AG09319 (cell line): ENCODE measurements around the gene ARL2.
"Not testable (repeated sequence)": the region's sequence is repeated elsewhere in the genome, so short reads cannot be mapped to it uniquely, and the experiment has no call there.

Experiments
- DNase-seq: peaks from one replicate; pipeline ENCODE4 v3.0.0-alpha.2; 2010; ENCODE audit warnings: low read depth; ENCODE audit errors: extremely low read depth
- CTCF ChIP-seq: IDR thresholded peaks from 2 replicates; pipeline ENCODE4 v1.5.1; 2011; ENCODE audit warnings: low read depth, mild to moderate bottlenecking, inconsistent platforms, low read length, moderate library complexity

Gene ARL2

GRCh38 chr11:65013888-65014725 is at the start of gene ARL2:
Gene ARL2, plus strand, starts transcription at chr11:65014160. Its CDS starts 48 bp downstream, at chr11:65014208.
- TF ChIP-seq CTCF: peak; percentile 30
- DNase-seq: peak; percentile 71

- no peak for TF ChIP-seq CTCF
- DNase-seq: no peak
Measured at GRCh38 chr11:64967375-64967774, 46.6 kb upstream of the ARL2 start.

GRCh38 chr11:64969209-64969608 is 44.8 kb upstream of the ARL2 start:
- no peak for DNase-seq
- TF ChIP-seq CTCF: no peak

GRCh38 chr11:64970731-64971151 is 43.2 kb upstream of the ARL2 start:
- no peak for DNase-seq
- no peak for TF ChIP-seq CTCF

GRCh38 chr11:64971421-64972233 is 42.3 kb upstream of the ARL2 start, which contains the start of gene MAJIN:
Gene MAJIN, minus strand, starts transcription at chr11:64972108. Its CDS starts 12,703 bp downstream, at chr11:64959405.
- no peak for TF ChIP-seq CTCF
- DNase-seq: no peak

- no peak for DNase-seq
- TF ChIP-seq CTCF: no peak
Measured at GRCh38 chr11:64974124-64974523, 39.8 kb upstream of the ARL2 start.

GRCh38 chr11:64976651-64977050 is 37.3 kb upstream of the ARL2 start:
- TF ChIP-seq CTCF: no peak
- no peak for DNase-seq

GRCh38 chr11:64983339-64983738 is 30.6 kb upstream of the ARL2 start:
- DNase-seq: not testable (repeated sequence)
